ENCODE data around the gene ATE1.

DNA sequence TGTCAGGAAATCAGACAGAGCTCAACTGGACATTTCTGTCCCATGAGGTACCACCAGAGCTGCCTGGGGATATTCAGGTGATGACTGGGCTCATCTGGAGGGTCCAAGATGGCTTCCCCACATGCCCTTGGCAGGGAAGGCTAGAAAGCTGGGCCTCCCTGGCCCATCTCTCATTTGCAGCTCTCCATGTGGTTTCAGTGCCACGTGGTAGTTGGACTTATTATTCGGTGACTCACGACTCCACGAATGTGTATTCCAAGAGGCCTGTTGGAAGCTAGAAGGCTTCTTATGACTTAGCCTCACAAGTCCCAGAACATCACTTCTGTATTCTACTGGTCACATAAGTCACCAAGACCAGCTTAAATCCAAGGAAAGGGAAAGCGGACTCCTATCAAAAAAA lies 24.4 kb upstream of the ATE1 start:
- TF ChIP-seq REST (IDR thresholded peaks at IDR 0.05; ENCODE audit: insufficient read depth in 1 of 2, low read depth in 2 of 2, low read length in 2 of 2), result no peak
- no peak for TF ChIP-seq TAF1 (IDR thresholded peaks at IDR 0.05; ENCODE audit: borderline replicate concordance, insufficient read depth, low read length)
